ENCODE measurements around the gene ORAI1. TPM values are rescaled to one million over a fixed set of nuclear protein-coding genes. Genes with fewer than 3 reads are reported as not detected.
A peak's percentile ranks its signal among the peaks of the same experiment; 100 is the strongest.

ORAI1 gene
- total and polyA plus RNA-seq, 9 donors, result 3.4 to 18.4 (median 12.3) TPM

DNA sequence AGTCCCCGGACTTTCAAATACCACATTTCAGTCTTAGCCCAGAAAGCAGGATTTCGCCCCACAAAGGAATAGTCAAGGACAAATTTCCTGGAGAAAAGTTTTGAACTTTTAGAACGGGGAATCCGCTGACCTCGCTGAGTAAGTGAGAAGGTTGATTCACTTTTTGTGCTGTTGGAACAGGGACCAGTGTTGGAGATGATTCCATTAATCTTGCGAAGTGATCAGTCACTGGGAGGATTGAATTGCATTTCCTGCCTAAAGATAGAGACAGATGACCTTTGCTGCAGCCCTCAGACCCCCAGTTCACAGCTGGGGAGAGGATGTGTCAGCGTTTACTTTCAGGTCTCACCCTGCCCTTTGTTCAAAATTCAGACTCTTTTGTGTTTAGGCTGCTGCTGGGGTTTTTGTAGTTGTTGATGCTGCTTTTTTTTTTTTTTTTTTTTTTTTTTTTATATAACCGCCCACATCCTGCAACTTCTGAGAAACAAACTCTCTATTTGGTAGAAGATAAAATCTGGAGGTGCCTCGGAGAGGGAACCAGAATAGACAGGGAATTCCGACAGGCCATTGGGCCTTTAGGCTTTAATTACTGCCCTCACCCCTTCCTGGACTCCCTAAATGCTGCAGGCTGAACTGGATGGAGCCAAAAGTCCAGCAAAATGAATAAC lies 35.7 kb upstream of the ORAI1 start:
- DNase-seq, result no peak
- H3K27me3 ChIP-seq, result no peaks in the 10 kb centered on the region
- intact Hi-C loops (cut with DNase I), result no loop called here
- peak overlapping the region in 1 of 2 donors; percentile 71 for H3K27ac ChIP-seq
- no peaks in the 10 kb centered on the region for H3K9me3 ChIP-seq
- 4 to 5% (median 5%) methylated on average over 10 of the region's 10 CpGs for WGBS, 3 donors
- H3K4me3 ChIP-seq, result peak overlapping the region; percentile 52
- TF ChIP-seq, protein P1, sequence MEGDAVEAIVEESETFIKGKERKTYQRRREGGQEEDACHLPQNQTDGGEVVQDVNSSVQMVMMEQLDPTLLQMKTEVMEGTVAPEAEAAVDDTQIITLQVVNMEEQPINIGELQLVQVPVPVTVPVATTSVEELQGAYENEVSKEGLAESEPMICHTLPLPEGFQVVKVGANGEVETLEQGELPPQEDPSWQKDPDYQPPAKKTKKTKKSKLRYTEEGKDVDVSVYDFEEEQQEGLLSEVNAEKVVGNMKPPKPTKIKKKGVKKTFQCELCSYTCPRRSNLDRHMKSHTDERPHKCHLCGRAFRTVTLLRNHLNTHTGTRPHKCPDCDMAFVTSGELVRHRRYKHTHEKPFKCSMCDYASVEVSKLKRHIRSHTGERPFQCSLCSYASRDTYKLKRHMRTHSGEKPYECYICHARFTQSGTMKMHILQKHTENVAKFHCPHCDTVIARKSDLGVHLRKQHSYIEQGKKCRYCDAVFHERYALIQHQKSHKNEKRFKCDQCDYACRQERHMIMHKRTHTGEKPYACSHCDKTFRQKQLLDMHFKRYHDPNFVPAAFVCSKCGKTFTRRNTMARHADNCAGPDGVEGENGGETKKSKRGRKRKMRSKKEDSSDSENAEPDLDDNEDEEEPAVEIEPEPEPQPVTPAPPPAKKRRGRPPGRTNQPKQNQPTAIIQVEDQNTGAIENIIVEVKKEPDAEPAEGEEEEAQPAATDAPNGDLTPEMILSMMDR (IDR thresholded peaks at IDR 0.05), result no peak
- TF ChIP-seq POLR2A (IDR thresholded peaks at IDR 0.05) (no peak), EP300 (IDR thresholded peaks at IDR 0.05) (no peak)
- H3K4me1 ChIP-seq (ENCODE audit: insufficient read depth), result no peaks in the 10 kb centered on the region
- H3K36me3 ChIP-seq, result no peaks in the 10 kb centered on the region

DNA sequence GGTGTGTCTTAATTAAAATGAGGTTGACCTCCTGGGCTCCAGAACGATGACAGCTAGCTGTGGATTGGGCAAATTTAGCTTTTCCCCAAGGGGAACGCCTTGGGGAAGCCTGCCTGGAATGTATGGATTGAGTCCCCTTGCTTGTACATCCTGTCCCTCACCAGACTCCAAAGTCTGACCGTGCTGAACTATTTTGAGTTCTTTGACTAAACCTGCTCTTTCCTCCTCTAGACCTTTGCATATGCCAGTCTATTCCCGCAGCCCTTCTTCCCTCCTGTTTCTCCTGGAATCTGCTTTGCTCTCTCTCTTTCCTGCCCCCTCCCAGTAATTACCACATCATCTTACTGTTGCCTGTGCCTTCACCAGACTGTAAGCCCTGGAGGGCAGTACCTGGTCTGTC lies 34.0 kb upstream of the ORAI1 start:
- no peak for DNase-seq
- no peaks in the 10 kb centered on the region for H3K4me1 ChIP-seq (ENCODE audit: insufficient read depth)
- TF ChIP-seq, protein P1 (IDR thresholded peaks at IDR 0.05), result no peak
- TF ChIP-seq POLR2A (IDR thresholded peaks at IDR 0.05), result no peak
- TF ChIP-seq EP300 (IDR thresholded peaks at IDR 0.05), result no peak
- H3K27ac ChIP-seq, result no peak overlapping the region
- no peaks in the 10 kb centered on the region for H3K36me3 ChIP-seq
- H3K4me3 ChIP-seq, result no peak overlapping the region
- 68 to 77% (median 71%) methylated on average over 4 of the region's 4 CpGs for WGBS, 3 donors
- intact Hi-C loops (cut with DNase I), result no loop called here
- no peaks in the 10 kb centered on the region for H3K9me3 ChIP-seq
- H3K27me3 ChIP-seq, result no peaks in the 10 kb centered on the region

DNA sequence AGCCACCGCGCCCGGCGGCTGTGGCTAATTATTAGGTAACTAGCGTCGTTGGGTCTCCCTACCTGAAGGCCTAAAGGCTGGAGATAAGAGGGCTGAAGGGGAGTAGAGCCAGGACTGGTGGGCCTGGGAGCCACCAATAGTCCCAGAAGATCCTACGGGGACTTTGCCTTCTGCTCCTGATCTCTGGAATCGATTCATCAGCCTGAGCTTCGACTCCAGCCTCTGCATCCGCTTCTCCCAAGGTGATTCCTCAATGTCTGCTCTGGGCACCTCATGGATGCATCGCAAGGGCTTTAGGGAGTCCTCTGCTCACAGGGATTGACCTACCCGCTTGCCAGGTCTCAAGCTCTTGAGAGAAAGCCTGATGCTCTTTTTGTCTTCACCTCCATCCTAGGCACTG lies 30.8 kb upstream of the ORAI1 start:
- Histone ChIP-seq H3K4me1 (ENCODE audit: insufficient read depth) (no peaks in the 10 kb centered on the region), H3K9me3 (no peaks in the 10 kb centered on the region), H3K4me3 (no peak overlapping the region), H3K27ac (no peak overlapping the region), H3K36me3 (no peaks in the 10 kb centered on the region), H3K27me3 (no peaks in the 10 kb centered on the region)
- 89 to 93% (median 92%) methylated on average over 12 of the region's 12 CpGs for WGBS, 3 donors
- no peak for DNase-seq
- intact Hi-C loops (cut with DNase I), result no loop called here
- TF ChIP-seq, protein P1 (IDR thresholded peaks at IDR 0.05), result no peak
- no peak for TF ChIP-seq POLR2A (IDR thresholded peaks at IDR 0.05)

DNA sequence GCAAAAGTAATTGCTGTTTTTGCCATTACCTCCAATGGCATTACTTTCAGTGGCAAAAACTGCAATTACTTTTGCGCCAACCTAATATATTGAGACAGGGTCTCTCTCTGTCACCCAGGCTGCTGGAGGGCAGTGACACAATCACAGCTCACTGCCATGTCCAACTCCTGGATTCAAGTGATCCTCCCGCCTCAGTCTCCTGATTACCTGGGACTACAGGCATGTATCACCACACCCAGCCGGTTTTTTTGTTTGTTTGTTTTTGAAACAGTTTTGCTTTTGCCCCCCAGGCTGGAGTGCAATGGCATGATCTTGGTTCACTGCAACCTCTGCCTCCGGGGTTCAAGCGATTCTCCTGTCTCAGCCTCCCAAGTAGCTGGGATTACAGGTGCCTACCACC lies 29.8 kb upstream of the ORAI1 start:
- WGBS, 3 donors, result 94 to 97% (median 95%) methylated on average over 5 of the region's 5 CpGs
- Histone ChIP-seq H3K4me1 (ENCODE audit: insufficient read depth) (no peaks in the 10 kb centered on the region), H3K9me3 (no peaks in the 10 kb centered on the region), H3K27ac (no peak overlapping the region), H3K27me3 (no peaks in the 10 kb centered on the region), H3K36me3 (no peaks in the 10 kb centered on the region), H3K4me3 (no peak overlapping the region)
- no peak for TF ChIP-seq POLR2A (IDR thresholded peaks at IDR 0.05)
- no peak for TF ChIP-seq EP300 (IDR thresholded peaks at IDR 0.05)
- TF ChIP-seq, protein P1 (IDR thresholded peaks at IDR 0.05), result no peak
- intact Hi-C loops (cut with DNase I), result no loop called here
- DNase-seq, result no peak

Measured in ovary (tissue), 9 donors.